ENCODE results near the gene AAMDC. TPM values are rescaled to one million over a fixed set of nuclear protein-coding genes. Genes with fewer than 3 reads are reported as not detected.

AAMDC gene
- total and polyA plus RNA-seq, 4 donors = 26.2 to 77.9 (median 28.9) TPM

- H3K27ac ChIP-seq (ENCODE audit: low read depth in 1 of 2, low read length in 1 of 2) = no peak overlapping the region
- peak in 1 of 3 donors; percentile 19 for DNase-seq
- H3K4me3 ChIP-seq = no peak overlapping the region
- TF ChIP-seq, protein P1, sequence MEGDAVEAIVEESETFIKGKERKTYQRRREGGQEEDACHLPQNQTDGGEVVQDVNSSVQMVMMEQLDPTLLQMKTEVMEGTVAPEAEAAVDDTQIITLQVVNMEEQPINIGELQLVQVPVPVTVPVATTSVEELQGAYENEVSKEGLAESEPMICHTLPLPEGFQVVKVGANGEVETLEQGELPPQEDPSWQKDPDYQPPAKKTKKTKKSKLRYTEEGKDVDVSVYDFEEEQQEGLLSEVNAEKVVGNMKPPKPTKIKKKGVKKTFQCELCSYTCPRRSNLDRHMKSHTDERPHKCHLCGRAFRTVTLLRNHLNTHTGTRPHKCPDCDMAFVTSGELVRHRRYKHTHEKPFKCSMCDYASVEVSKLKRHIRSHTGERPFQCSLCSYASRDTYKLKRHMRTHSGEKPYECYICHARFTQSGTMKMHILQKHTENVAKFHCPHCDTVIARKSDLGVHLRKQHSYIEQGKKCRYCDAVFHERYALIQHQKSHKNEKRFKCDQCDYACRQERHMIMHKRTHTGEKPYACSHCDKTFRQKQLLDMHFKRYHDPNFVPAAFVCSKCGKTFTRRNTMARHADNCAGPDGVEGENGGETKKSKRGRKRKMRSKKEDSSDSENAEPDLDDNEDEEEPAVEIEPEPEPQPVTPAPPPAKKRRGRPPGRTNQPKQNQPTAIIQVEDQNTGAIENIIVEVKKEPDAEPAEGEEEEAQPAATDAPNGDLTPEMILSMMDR (IDR thresholded peaks at IDR 0.05; ENCODE audit: control extremely low read depth, extremely low read depth) = no peak
- 81 to 85% methylated on average over 1 of the region's 1 CpG for WGBS, 2 donors
- peaks cover 3 to 17% (median 7%) of the 10 kb centered on the region in 4 donors for H3K36me3 ChIP-seq (ENCODE audit: control insufficient read depth in 4 of 4, insufficient read depth in 4 of 4, low read length in 4 of 4)
- H3K4me1 ChIP-seq (ENCODE audit: control insufficient read depth in 5 of 5, insufficient read depth in 5 of 5, low read length in 5 of 5) = peaks cover 0 to 9% (median 0%) of the 10 kb centered on the region in 5 donors
- no peaks in the 10 kb centered on the region for H3K9me3 ChIP-seq (ENCODE audit: control insufficient read depth in 4 of 4, insufficient read depth in 3 of 4, low read length in 3 of 4)
- no peak for ATAC-seq (ENCODE audit: insufficient read depth, low FRiP score)
- no peaks in the 10 kb centered on the region for H3K27me3 ChIP-seq (ENCODE audit: control insufficient read depth in 3 of 3, insufficient read depth in 3 of 3, low read length in 2 of 3)
- no peak overlapping the region for H3K9ac ChIP-seq (ENCODE audit: insufficient read depth in 1 of 2, low read length in 2 of 2)
Measured at GRCh38 chr11:77865805-77866204, 44.9 kb downstream of the AAMDC start.

GRCh38 chr11:77866336-77866735 is 45.4 kb downstream of the AAMDC start:
- 100% methylated on average over 1 of the region's 1 CpG for WGBS, 2 donors
- peak overlapping the region in 1 of 2 donors; percentile 26 for H3K27ac ChIP-seq (ENCODE audit: low read depth in 1 of 2, low read length in 1 of 2)
- DNase-seq (no peak), ATAC-seq (ENCODE audit: insufficient read depth, low FRiP score) (no peak)
- no peaks in the 10 kb centered on the region for H3K9me3 ChIP-seq (ENCODE audit: control insufficient read depth in 4 of 4, insufficient read depth in 3 of 4, low read length in 3 of 4)
- H3K4me1 ChIP-seq (ENCODE audit: control insufficient read depth in 5 of 5, insufficient read depth in 5 of 5, low read length in 5 of 5) = peaks cover 0 to 9% (median 0%) of the 10 kb centered on the region in 5 donors
- TF ChIP-seq, protein P1 (IDR thresholded peaks at IDR 0.05; ENCODE audit: control extremely low read depth, extremely low read depth) = no peak
- H3K4me3 ChIP-seq = no peak overlapping the region
- H3K9ac ChIP-seq (ENCODE audit: insufficient read depth in 1 of 2, low read length in 2 of 2) = no peak overlapping the region
- H3K27me3 ChIP-seq (ENCODE audit: control insufficient read depth in 3 of 3, insufficient read depth in 3 of 3, low read length in 2 of 3) = no peaks in the 10 kb centered on the region
- peaks cover 3 to 19% (median 7%) of the 10 kb centered on the region in 4 donors for H3K36me3 ChIP-seq (ENCODE audit: control insufficient read depth in 4 of 4, insufficient read depth in 4 of 4, low read length in 4 of 4)

GRCh38 chr11:77868744-77869143 is 47.8 kb downstream of the AAMDC start:
- 89 to 98% methylated on average over 4 of the region's 4 CpGs for WGBS, 2 donors
- Histone ChIP-seq H3K27me3 (ENCODE audit: control insufficient read depth in 3 of 3, insufficient read depth in 3 of 3, low read length in 2 of 3) (no peaks in the 10 kb centered on the region), H3K9me3 (ENCODE audit: control insufficient read depth in 4 of 4, insufficient read depth in 3 of 4, low read length in 3 of 4) (no peaks in the 10 kb centered on the region), H3K36me3 (ENCODE audit: control insufficient read depth in 4 of 4, insufficient read depth in 4 of 4, low read length in 4 of 4) (peaks cover 0 to 28% (median 9%) of the 10 kb centered on the region in 4 donors), H3K27ac (ENCODE audit: low read depth in 1 of 2, low read length in 1 of 2) (no peak overlapping the region), H3K9ac (ENCODE audit: insufficient read depth in 1 of 2, low read length in 2 of 2) (no peak overlapping the region), H3K4me1 (ENCODE audit: control insufficient read depth in 5 of 5, insufficient read depth in 5 of 5, low read length in 5 of 5) (peaks cover 0 to 9% (median 0%) of the 10 kb centered on the region in 5 donors), H3K4me3 (no peak overlapping the region)
- no peak for ATAC-seq (ENCODE audit: insufficient read depth, low FRiP score)
- TF ChIP-seq, protein P1 (IDR thresholded peaks at IDR 0.05; ENCODE audit: control extremely low read depth, extremely low read depth) = no peak
- DNase-seq = no peak

DNA sequence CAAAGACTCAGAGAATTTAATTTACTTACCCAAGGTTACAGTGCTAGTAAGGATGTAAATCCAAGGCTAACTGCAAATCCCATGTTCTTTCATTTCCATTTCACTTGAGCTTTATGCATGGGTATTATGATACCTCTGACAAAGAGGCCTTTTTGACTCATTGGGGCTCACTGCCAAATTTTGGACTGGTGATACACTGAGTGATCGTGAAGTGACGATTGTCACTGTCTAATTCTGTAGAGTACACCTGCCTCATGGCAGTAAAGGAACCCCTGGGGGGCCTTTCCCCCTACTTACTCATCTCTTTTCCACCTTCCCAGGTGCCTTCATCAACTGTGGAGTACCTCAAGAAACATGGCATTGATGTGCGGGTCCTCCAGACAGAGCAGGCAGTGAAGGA is 50.9 kb downstream of the AAMDC start:
- ATAC-seq (ENCODE audit: insufficient read depth, low FRiP score) = no peak
- H3K4me3 ChIP-seq = no peak overlapping the region
- no peak overlapping the region for H3K9ac ChIP-seq (ENCODE audit: insufficient read depth in 1 of 2, low read length in 2 of 2)
- 96 to 100% methylated on average over 3 of the region's 3 CpGs for WGBS, 2 donors
- no peak overlapping the region for H3K27ac ChIP-seq (ENCODE audit: low read depth in 1 of 2, low read length in 1 of 2)
- H3K9me3 ChIP-seq (ENCODE audit: control insufficient read depth in 4 of 4, insufficient read depth in 3 of 4, low read length in 3 of 4) = no peaks in the 10 kb centered on the region
- peaks cover 10 to 37% (median 14%) of the 10 kb centered on the region in 4 donors for H3K36me3 ChIP-seq (ENCODE audit: control insufficient read depth in 4 of 4, insufficient read depth in 4 of 4, low read length in 4 of 4)
- DNase-seq = no peak
- H3K27me3 ChIP-seq (ENCODE audit: control insufficient read depth in 3 of 3, insufficient read depth in 3 of 3, low read length in 2 of 3) = no peaks in the 10 kb centered on the region
- no peaks in the 10 kb centered on the region for H3K4me1 ChIP-seq (ENCODE audit: control insufficient read depth in 5 of 5, insufficient read depth in 5 of 5, low read length in 5 of 5)
- TF ChIP-seq, protein P1 (IDR thresholded peaks at IDR 0.05; ENCODE audit: control extremely low read depth, extremely low read depth) = no peak

Measured in lung (tissue), 12 donors.